K562 (cell line): Measurements from ENCODE around the gene ASCL3. TPM values are rescaled to one million over a fixed set of nuclear protein-coding genes. Genes with fewer than 3 reads are reported as not detected.
A peak's percentile ranks its signal among the peaks of the same experiment; 100 is the strongest.

Experiments used
- DEAF1 ChIP-seq: fragments of 450-650 bp; formaldehyde crosslinking; IDR thresholded peaks from 2 replicates; pipeline ENCODE4 v1.4.0; 2020; ENCODE audit warnings: mild to moderate bottlenecking, moderate library complexity
- HLTF ChIP-seq: fragments of 450-650 bp; IDR thresholded peaks from 2 replicates; pipeline ENCODE4 v1.6.1; 2016
- KAT8 ChIP-seq: fragments of 450-650 bp; IDR thresholded peaks from 2 replicates; pipeline ENCODE4 v1.6.1; 2016; ENCODE audit warnings: low read depth, mild to moderate bottlenecking
- KDM4B ChIP-seq, 2 experiments: fragments of 450-650 bp in 1 of 2; sonication (generic) in 1 of 2; IDR thresholded peaks; 2 replicates each; pipeline ENCODE4 v1.6.1; 2016 to 2017; ENCODE audit warnings: borderline replicate concordance in 2 of 2, antibody characterized with exemption in 1 of 2, low read depth in 1 of 2, mild to moderate bottlenecking in 1 of 2
- MCM5 ChIP-seq: fragments of 450-650 bp; IDR thresholded peaks from 2 replicates; pipeline ENCODE4 v1.6.1; 2016; ENCODE audit warnings: low read depth
- MTF1 ChIP-seq: fragments of 250-450 bp; sonication (Bioruptor Pico); IDR thresholded peaks from 2 replicates; pipeline ENCODE4 v1.9.0; 2021; ENCODE audit warnings: moderate library complexity, mild to moderate bottlenecking, inconsistent platforms, borderline replicate concordance
- MXD1 ChIP-seq: fragments of 250-450 bp; sonication (Bioruptor Pico); IDR thresholded peaks from 2 replicates; pipeline ENCODE4 v1.8.0; 2021; ENCODE audit warnings: borderline replicate concordance, mild to moderate bottlenecking, moderate library complexity; ENCODE audit not compliant: poor library complexity, severe bottlenecking
- NFIC ChIP-seq: fragments of 450-650 bp; IDR thresholded peaks from 2 replicates; pipeline ENCODE4 v1.6.1; 2017; ENCODE audit warnings: mild to moderate bottlenecking, inconsistent platforms
- PCBP2 ChIP-seq: fragments of 200-400 bp; formaldehyde crosslinking; IDR thresholded peaks from 2 replicates; pipeline ENCODE4 v1.6.1; 2018; ENCODE audit warnings: low read length, low read depth, mild to moderate bottlenecking, moderate library complexity; ENCODE audit not compliant: poor library complexity, severe bottlenecking
- PHF20 ChIP-seq: fragments of 450-650 bp; IDR thresholded peaks from 2 replicates; pipeline ENCODE4 v1.6.1; 2018; ENCODE audit not compliant: partially characterized antibody
- PHF8 ChIP-seq: fragments of 200-600 bp; sonication (generic); IDR thresholded peaks from 2 replicates; pipeline ENCODE4 v1.6.1; 2012; ENCODE audit warnings: mixed run types, mild to moderate bottlenecking, inconsistent platforms, low read length, moderate library complexity, borderline replicate concordance
- RNF2 ChIP-seq: sonication (generic); IDR thresholded peaks from 2 replicates; pipeline ENCODE4 v1.6.1; 2016
- SETDB1 ChIP-seq: IDR thresholded peaks from one replicate; pipeline ENCODE4 v1.6.1; 2012; ENCODE audit warnings: low read length, control low read depth, inconsistent platforms
- SMARCC2 ChIP-seq: fragments of 450-650 bp; IDR thresholded peaks from 2 replicates; pipeline ENCODE4 v1.6.1; 2017; ENCODE audit warnings: antibody characterized with exemption, moderate library complexity, mild to moderate bottlenecking, low read depth
- SMC3 ChIP-seq: conservative IDR thresholded peaks from 2 replicates; pipeline ENCODE4 v1.6.1; 2011; ENCODE audit warnings: low read depth, low read length, improper control_type of control experiment; ENCODE audit not compliant: insufficient read depth
- STAT5A ChIP-seq: IDR thresholded peaks from 2 replicates; pipeline ENCODE4 v1.6.1; 2012; ENCODE audit warnings: low read length, inconsistent platforms, borderline replicate concordance
- THRB ChIP-seq: fragments of 450-650 bp; formaldehyde crosslinking; conservative IDR thresholded peaks from 2 replicates; pipeline ENCODE4 v1.4.0; 2022; ENCODE audit warnings: mild to moderate bottlenecking, missing genetic modification characterization
- ZBTB5 ChIP-seq: fragments of 450-650 bp; IDR thresholded peaks from 2 replicates; pipeline ENCODE4 v1.6.1; 2017; ENCODE audit warnings: antibody characterized with exemption
- ZHX1 ChIP-seq: fragments of 150-350 bp; conservative IDR thresholded peaks from 2 replicates; pipeline ENCODE4 v1.6.1; 2014; ENCODE audit warnings: low read length
- polyA plus RNA-seq, 8 experiments: library from polyadenylated mRNA; depleted of rRNA in 4 of 8; stranded (reverse) in 5 of 8; unstranded in 3 of 8; fragments of >200 nt; fragmentation: Nextera tagmentation in 2 of 8; fragmentation: Illumina TruSeq in 1 of 8; extraction: Ambion mirVana in 2 of 8; extraction: Trizol in 1 of 8; gene quantifications; 2 replicates each; pipeline versions ENCODE4 v1.2.1 to v1.2.3, GENCODE V29; 2011 to 2014; ENCODE audit warnings: inconsistent platforms in 1 of 8, missing spikeins in 1 of 8
- total RNA-seq, 7 experiments: library from RNA; depleted of rRNA in 6 of 7; stranded (reverse); fragments of >200 nt in 6 of 7; fragmentation: Illumina TruSeq in 2 of 7; extraction: Trizol in 2 of 7; gene quantifications; 2 replicates each; pipeline versions ENCODE4 v1.2.1 to v1.2.3, GENCODE V29; 2011 to 2021; ENCODE audit warnings: low replicate concordance in 1 of 7

The ASCL3 gene
- total and polyA plus RNA-seq, 9 of the 15 experiments (the other 6 are each of a cell fraction or from before 2014, with no cell fraction given) = not detected

- TF ChIP-seq ZHX1 (no peak), DEAF1 (CRISPR knock-in tag) (no peak), PHF20 (peak; percentile 40), NFIC (peak; percentile 35; the same call in 1 of the 2 replicates), PHF8 (peak; percentile 80), MTF1 (no peak), SMARCC2 (no peak), MXD1 (CRISPR knock-in tag) (no peak), SETDB1 (no peak), RNF2 (no peak), ZBTB5 (no peak), HLTF (no peak), PCBP2 (no peak), THRB (no peak), MCM5 (no peak), SMC3 (no peak), KAT8 (no peak), STAT5A (no peak), KDM4B (IDR thresholded peaks at IDR 0.05; ENCODE audit: borderline replicate concordance in 2 of 2, low read depth in 1 of 2) (peak in 1 of 2 experiments; percentile 74; a peak in 1 of 4 replicates)
Measured at GRCh38 chr11:8911029-8911823, 31.6 kb downstream of the ASCL3 start, which contains the start of gene AKIP1 (continued).
